Kidney epithelial cell (primary cell): ENCODE results near the gene SCN4A. TPM values are rescaled to one million over a fixed set of nuclear protein-coding genes. Genes with fewer than 3 reads are reported as not detected.
A peak's percentile ranks its signal among the peaks of the same experiment; 100 is the strongest.
"Not testable (repeated sequence)": the region's sequence is repeated elsewhere in the genome, so short reads cannot be mapped to it uniquely, and the experiment has no call there.

Experiments used
- DNase-seq: peaks from one replicate; pipeline ENCODE4 v3.0.0-alpha.2; 2010; ENCODE audit warnings: low read depth
- H3K27me3 ChIP-seq: 2 replicates; pipeline ENCODE4 v1.6.0; 2011; ENCODE audit warnings: low read length; ENCODE audit not compliant: control insufficient read depth, insufficient read depth
- H3K36me3 ChIP-seq: 2 replicates; pipeline ENCODE4 v1.5.1; 2011; ENCODE audit warnings: low read length; ENCODE audit not compliant: control insufficient read depth, insufficient read depth
- H3K4me3 ChIP-seq: 2 replicates; pipeline ENCODE4 v1.5.1; 2011; ENCODE audit warnings: low read depth, mild to moderate bottlenecking, control low read depth, low read length
- CTCF ChIP-seq: IDR thresholded peaks from 2 replicates; pipeline ENCODE4 v1.5.1; 2011; ENCODE audit warnings: mild to moderate bottlenecking, moderate library complexity, low read length, control low read depth, inconsistent platforms; ENCODE audit not compliant: insufficient read depth, poor library complexity, severe bottlenecking
- total RNA-seq: library from RNA; depleted of rRNA; stranded (reverse); fragments of >200 nt; gene quantifications from 2 replicates; pipeline ENCODE4 v1.2.3, GENCODE V29; 2015

Gene SCN4A
- 0.07 and 0.33 TPM in 2 replicates for total RNA-seq

GRCh38 chr17:63972796-63973195 is at the start of gene SCN4A:
Gene SCN4A, minus strand, starts transcription at chr17:63972918. Its CDS starts 77 bp downstream, at chr17:63972841.
- DNase-seq: no peak
- H3K36me3 ChIP-seq: no peaks in the 10 kb centered on the region
- H3K4me3 ChIP-seq: no peak within 1 kb of the TSS
- no peaks in the 10 kb centered on the region for H3K27me3 ChIP-seq
- no peak for TF ChIP-seq CTCF

- TF ChIP-seq CTCF: no peak
- DNase-seq: no peak
- H3K36me3 ChIP-seq: no peaks in the 10 kb centered on the region
- H3K4me3 ChIP-seq: peak within 1 kb of the TSS; percentile 12
- H3K27me3 ChIP-seq: no peaks in the 10 kb centered on the region
Measured at GRCh38 chr17:64020056-64020766, 47.5 kb upstream of the SCN4A start, which contains the start of gene ICAM2. Gene ICAM2, minus strand, starts transcription at chr17:64020633. Its CDS starts 13,942 bp downstream, at chr17:64006691.

GRCh38 chr17:64019551-64019961 is 46.8 kb upstream of the SCN4A start:
- H3K36me3 ChIP-seq, H3K4me3 ChIP-seq, H3K27me3 ChIP-seq, DNase-seq: not testable (repeated sequence)

GRCh38 chr17:64017381-64017980 is 44.8 kb upstream of the SCN4A start:
- no peak for DNase-seq
- Histone ChIP-seq H3K36me3 (no peaks in the 10 kb centered on the region), H3K27me3 (no peaks in the 10 kb centered on the region), H3K4me3 (no peak overlapping the region)
- TF ChIP-seq CTCF: no peak

- no peaks in the 10 kb centered on the region for H3K36me3 ChIP-seq
- no peak for DNase-seq
- H3K4me3 ChIP-seq: no peak overlapping the region
- no peaks in the 10 kb centered on the region for H3K27me3 ChIP-seq
- no peak for TF ChIP-seq CTCF
Measured at GRCh38 chr17:64016974-64017373, 44.3 kb upstream of the SCN4A start.

GRCh38 chr17:64016231-64016784 is 43.6 kb upstream of the SCN4A start:
- H3K4me3 ChIP-seq: no peak overlapping the region
- TF ChIP-seq CTCF: no peak
- DNase-seq: no peak
- no peaks in the 10 kb centered on the region for H3K27me3 ChIP-seq
- H3K36me3 ChIP-seq: no peaks in the 10 kb centered on the region
